Activated CD4-positive, CD25-positive, alpha-beta regulatory T cell treated with anti-CD3 and anti-CD28 coated beads, Interleukin-2, amount 50 U/mL, for 24 hours (primary cell): ENCODE results near the gene RFLNA.
"Not testable (repeated sequence)": the region's sequence is repeated elsewhere in the genome, so short reads cannot be mapped to it uniquely, and the experiment has no call there.

Experiments
- ATAC-seq, 2 donors: fragments of 150-1000 bp; cut with Tn5 transposase; one replicate each; pipeline ENCODE4 v1.10.0; 2021; ENCODE audit warnings: mild to moderate bottlenecking in 1 of 2, moderate library complexity in 1 of 2

The RFLNA gene

GRCh38 chr12:124321556-124322270 lies 26.8 kb downstream of the RFLNA start:
- no peak for ATAC-seq

GRCh38 chr12:124322271-124322998 lies 27.5 kb downstream of the RFLNA start:
- no peak for ATAC-seq

- not testable (repeated sequence) for ATAC-seq
Observed at GRCh38 chr12:124322999-124323328, 28.1 kb downstream of the RFLNA start.

- ATAC-seq: no peak
Observed at GRCh38 chr12:124323771-124324530, 29.1 kb downstream of the RFLNA start.

GRCh38 chr12:124324803-124325705 lies 30.2 kb downstream of the RFLNA start:
- no peak for ATAC-seq

GRCh38 chr12:124326104-124326503 lies 31.2 kb downstream of the RFLNA start:
- ATAC-seq: no peak

- ATAC-seq: no peak
Observed at GRCh38 chr12:124326871-124327270, 32.0 kb downstream of the RFLNA start.

GRCh38 chr12:124327362-124328043 lies 32.6 kb downstream of the RFLNA start:
- ATAC-seq: no peak

- no peak for ATAC-seq
Observed at GRCh38 chr12:124328116-124328515, 33.2 kb downstream of the RFLNA start.

- no peak for ATAC-seq
Observed at GRCh38 chr12:124328636-124329035, 33.7 kb downstream of the RFLNA start.

GRCh38 chr12:124332058-124332672 lies 37.3 kb downstream of the RFLNA start:
- ATAC-seq: no peak

- ATAC-seq: no peak
Observed at GRCh38 chr12:124332900-124333299, 38.0 kb downstream of the RFLNA start.

- no peak for ATAC-seq
Observed at GRCh38 chr12:124333724-124334123, 38.8 kb downstream of the RFLNA start.

- no peak for ATAC-seq
Observed at GRCh38 chr12:124334266-124334665, 39.4 kb downstream of the RFLNA start.

GRCh38 chr12:124334976-124335375 lies 40.1 kb downstream of the RFLNA start:
- no peak for ATAC-seq

GRCh38 chr12:124335426-124336183 lies 40.7 kb downstream of the RFLNA start:
- no peak for ATAC-seq

GRCh38 chr12:124336184-124336437 lies 41.2 kb downstream of the RFLNA start:
- ATAC-seq: no peak

GRCh38 chr12:124336742-124337520 lies 42.0 kb downstream of the RFLNA start:
- no peak for ATAC-seq

- no peak for ATAC-seq
Observed at GRCh38 chr12:124337622-124338021, 42.7 kb downstream of the RFLNA start.

- ATAC-seq: no peak
Observed at GRCh38 chr12:124338448-124338847, 43.6 kb downstream of the RFLNA start.
